HG02840 (cell line): ENCODE measurements around the gene TTBK2.
"Not testable (repeated sequence)": the region's sequence is repeated elsewhere in the genome, so short reads cannot be mapped to it uniquely, and the experiment has no call there.

Experiments
- ATAC-seq: cut with Tn5 transposase; IDR thresholded peaks from one replicate; pipeline ENCODE4 v1.9.1; 2021; ENCODE audit warnings: mild to moderate bottlenecking, moderate library complexity, moderate number of reproducible peaks; ENCODE audit not compliant: unreplicated experiment, low FRiP score

The TTBK2 gene

GRCh38 chr15:42920519-42921341 is at the start of gene TTBK2:
TSS of gene TTBK2 (minus strand) at chr15:42920778. CDS start at chr15:42878617, 42,161 bp downstream.
- peak; percentile 97 for ATAC-seq

DNA sequence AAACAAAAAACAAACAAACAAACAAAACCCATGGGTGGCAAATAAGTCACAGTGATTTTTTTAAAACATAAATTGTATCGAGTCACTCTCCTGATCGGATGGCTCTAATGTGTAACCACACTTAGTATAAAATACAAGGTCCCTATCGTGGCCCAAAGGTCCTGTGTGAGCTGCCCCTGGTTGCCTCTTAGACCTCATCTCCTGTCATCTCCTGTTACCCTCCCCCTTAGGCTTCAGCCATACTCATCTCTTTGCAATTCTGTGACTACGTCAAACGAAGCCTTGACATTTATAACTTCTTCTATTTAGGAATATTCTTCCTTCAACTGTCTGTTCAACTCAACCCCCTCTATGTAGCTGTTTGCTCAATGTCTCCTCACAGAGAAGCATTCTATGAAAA is 43.9 kb upstream of the TTBK2 start:
- ATAC-seq: no peak

DNA sequence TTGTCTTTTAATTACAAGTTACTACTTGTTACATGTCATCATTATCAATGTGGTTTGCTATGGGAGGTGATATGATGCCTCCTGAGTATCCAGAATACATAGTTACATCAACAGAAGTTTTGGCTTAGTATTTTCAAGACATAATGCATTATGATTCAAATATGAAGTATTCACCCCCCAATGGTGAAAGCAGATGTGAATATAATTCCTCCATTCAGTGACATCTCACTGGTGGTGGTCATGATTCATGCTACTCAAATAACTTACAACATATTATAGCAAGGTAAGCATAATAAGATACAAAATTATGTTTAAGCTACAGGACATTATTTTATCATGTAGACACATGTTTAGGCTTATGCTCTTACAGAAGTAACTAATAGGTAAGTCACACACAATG is 34.9 kb upstream of the TTBK2 start:
- ATAC-seq: no peak

GRCh38 chr15:42954291-42954690 is 33.7 kb upstream of the TTBK2 start:
- ATAC-seq: no peak

- not testable (repeated sequence) for ATAC-seq
Observed at GRCh38 chr15:42948898-42949297, 28.3 kb upstream of the TTBK2 start.

DNA sequence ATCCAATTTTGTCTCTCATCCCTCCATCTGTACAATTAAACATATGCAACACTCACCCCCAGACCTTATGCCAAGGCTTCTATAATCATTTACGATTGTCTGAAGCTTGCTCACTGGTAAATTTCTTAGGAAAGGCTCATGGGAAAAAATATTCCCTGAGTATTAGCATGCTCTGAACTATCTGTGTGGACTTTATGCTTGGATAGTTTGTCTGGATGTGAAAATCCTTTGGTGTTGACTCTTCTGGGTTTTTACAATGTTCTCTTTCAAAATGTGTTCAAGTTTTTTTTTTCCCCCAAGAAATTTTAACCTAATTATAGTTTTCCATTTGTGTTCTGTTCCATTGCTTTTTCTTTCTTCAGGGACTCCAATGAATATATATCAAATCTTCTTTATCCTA is 19.9 kb upstream of the TTBK2 start:
- no peak for ATAC-seq

- no peak for ATAC-seq
Observed at GRCh38 chr15:42939841-42940240, 19.3 kb upstream of the TTBK2 start.

DNA sequence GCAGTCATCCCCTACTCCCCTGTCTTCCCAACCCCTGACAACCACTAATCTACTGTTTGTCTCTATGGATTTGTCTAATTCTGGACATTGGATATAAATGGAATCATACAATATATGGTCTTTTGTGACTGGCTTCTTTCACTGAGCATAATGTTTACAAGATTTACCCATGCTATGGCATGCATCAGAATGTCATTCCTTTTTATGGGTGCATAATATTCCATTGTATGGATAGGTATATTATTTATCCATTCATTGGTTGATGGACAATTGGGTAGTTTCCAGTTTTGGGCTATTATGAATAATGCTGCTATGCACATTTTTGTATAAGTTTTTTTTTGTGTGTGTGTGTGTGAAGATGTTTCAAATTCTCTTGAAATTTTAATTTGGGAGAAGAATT is 16.6 kb upstream of the TTBK2 start:
- no peak for ATAC-seq

GRCh38 chr15:42933886-42934667 is 13.5 kb upstream of the TTBK2 start:
- no peak for ATAC-seq

GRCh38 chr15:42932833-42933515 is 12.4 kb upstream of the TTBK2 start:
- ATAC-seq: no peak

DNA sequence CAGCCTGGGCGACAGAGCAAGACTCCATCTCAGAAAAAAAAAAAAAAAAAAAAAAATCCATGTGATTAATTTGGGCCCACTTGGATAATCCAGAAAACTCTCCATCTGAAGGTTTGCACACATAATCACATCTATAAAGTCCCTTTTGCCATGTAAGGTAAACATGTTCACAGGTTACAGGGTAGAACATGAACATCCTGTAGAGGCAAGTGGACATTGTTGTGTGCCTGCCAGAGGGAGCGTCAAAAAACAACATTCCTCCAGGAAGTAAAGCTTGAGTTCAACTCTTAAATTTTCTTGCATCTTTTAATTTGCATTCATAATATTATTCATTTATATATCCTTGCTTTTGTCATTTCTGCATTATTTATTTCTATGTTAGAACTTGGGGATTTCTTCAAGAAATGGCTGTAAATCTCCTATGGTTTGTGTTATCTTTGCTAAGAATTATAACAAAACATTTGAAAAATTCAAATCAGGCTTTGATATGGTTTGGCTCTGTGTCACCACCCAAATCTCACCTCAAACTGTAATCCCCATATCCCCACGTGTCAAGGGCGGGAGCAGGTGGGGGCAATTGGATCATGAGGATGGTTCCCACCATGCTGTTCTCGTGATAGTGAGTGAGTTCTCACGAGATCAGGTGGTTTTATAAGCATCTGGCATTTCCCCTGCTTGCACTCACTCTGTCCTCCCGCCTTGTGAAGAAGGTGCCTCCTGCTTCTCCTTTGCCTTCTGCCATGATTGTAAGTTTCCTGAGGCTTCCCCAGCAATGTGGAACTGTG is 11.3 kb upstream of the TTBK2 start:
- no peak for ATAC-seq

GRCh38 chr15:42929306-42929848 is 8.8 kb upstream of the TTBK2 start:
- ATAC-seq: no peak

GRCh38 chr15:42921342-42921731 is 759 bp upstream of the TTBK2 start:
- ATAC-seq: no peak

- no peak for ATAC-seq
Observed at GRCh38 chr15:42919799-42920518, 619 bp downstream of the TTBK2 start.

DNA sequence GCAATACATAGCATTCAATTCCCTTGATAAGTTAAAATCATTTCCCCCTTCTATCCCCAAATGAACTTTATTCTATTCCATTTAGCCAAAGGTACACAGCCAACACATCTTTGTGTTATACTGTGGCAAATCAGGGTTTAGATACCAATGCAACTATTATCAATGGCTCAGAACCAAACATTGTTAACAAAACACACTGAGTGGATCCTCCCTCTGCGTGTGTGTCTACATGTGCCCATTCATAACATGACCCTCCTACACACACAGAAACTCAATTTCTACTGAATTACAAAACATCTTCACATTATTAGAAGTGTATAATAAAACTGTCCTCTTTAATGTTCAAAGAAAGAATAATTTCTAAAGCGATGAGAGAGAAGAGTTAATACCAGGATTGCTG is 1.3 kb downstream of the TTBK2 start:
- no peak for ATAC-seq

GRCh38 chr15:42918047-42918446 is 2.5 kb downstream of the TTBK2 start:
- no peak for ATAC-seq

DNA sequence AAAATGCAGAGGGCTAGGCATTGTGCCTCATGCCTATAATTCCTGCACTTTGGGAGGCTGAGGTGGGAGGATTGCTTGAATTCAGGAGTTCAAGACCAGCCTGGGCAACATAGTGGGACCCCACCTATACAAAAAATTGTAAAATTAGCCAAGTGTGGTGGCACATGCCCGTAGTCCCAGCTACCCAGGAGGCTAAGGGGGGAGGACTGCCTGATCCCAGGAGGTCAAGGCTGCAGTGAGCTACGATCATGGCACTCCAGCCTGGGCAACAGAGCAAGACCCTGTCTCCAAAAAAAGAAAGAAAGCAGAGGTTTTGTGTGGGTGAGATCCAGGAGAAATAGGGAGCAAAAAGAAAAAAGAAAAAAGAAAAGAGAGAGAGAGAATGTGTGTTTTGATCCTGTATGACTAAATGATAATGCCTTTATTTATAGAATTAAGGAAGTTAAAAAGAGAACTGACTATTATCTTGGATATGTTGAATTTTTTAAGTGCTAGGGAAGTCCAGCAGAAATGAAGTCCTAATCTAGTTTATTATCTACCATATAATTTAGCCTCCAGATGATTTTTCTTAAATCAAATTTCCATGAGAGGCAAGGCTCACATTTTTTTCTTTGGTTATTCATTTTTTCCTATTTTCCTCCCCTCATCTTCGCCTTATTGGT is 4.8 kb downstream of the TTBK2 start:
- ATAC-seq: no peak

DNA sequence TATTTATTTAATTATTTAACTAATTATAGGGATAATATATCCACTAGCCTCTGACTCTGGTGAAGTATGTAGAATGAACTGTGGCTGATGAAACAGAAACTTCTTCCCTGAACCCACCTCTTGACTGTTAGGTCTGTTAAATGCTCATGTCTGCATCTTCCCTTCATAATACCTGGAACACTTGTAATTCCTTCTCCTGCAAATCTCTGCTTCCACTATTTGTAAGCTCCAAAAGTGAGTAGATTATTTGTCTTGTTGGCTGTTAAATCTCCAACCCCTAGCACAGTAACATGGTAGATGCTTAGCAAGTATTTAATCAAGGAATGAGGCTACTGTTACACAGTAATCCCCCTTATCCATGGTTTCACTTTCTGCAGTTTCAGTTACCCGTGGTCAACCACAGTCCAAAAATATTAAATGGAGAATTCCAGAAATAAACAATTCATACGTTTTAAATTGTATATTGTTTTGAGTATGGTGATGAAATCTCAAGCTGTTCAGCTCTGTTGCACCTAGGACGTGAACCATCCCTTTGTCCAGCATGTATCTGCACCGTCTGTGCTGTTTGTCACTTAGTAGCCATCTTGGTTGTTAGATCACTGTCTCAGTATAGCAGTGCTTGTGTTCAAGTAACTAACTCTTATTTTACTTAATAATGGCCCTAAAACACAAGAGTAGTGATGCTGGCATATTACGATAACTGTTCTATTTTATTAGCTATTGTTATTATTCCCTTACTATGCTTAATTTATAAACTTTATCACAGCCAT is 5.7 kb downstream of the TTBK2 start:
- ATAC-seq: no peak
